MM.1S (cell line): Measurements from ENCODE around the gene BTRC.

ENCODE experiments used
- CTCF ChIP-seq: fragments of 300-600 bp; sonication (generic); IDR thresholded peaks from 2 replicates; pipeline ENCODE4 v1.5.1; 2016; ENCODE audit warnings: antibody characterized with exemption, low read length, mixed read lengths
- EZH2phosphoT487 ChIP-seq: fragments of 300-600 bp; sonication (generic); IDR thresholded peaks from 2 replicates; pipeline ENCODE4 v1.6.1; 2018; ENCODE audit warnings: antibody characterized with exemption, low read length

DNA sequence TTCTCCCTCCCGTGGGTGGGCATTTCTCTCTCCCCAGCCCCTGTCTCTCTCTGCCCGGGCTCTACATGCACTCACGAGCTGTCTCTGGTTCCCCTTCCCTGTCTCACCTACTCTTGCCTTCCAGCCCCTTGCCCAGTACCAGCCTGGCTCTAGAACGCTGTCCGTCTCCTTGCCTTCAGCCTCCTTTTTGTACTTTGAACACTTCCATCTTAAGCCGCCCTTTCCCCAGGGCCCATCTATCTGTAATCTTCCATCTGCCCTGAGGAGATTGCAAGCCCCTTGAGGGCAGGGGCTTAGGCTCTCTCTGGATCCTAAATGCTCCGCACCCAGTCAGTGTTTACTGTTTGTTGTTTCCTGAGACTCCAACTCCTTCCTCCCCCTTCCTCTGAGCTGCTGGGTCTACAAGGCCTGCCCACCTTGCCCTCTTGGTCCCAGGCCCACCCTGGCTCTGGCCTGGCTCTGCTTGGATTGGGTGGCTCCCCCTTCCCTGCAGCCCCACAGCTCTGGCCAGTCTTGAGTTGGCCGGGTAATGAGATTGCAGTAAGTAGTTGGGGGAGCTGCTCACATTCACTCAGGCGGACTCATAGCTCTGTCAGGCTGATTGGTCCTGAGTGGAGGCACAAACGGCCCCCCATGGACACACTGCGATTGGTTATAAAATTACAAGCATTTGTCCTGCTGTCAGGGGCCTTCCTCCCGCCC lies 205.8 kb downstream of the BTRC start:
- TF ChIP-seq CTCF (no peak), EZH2phosphoT487 (no peak)
